HG03045 (cell line): ENCODE results near the gene TLR2.

Experiments
- ATAC-seq: cut with Tn5 transposase; IDR thresholded peaks from one replicate; pipeline ENCODE4 v1.9.1; 2021; ENCODE audit warnings: mild to moderate bottlenecking, moderate library complexity; ENCODE audit not compliant: unreplicated experiment

TLR2 gene

DNA sequence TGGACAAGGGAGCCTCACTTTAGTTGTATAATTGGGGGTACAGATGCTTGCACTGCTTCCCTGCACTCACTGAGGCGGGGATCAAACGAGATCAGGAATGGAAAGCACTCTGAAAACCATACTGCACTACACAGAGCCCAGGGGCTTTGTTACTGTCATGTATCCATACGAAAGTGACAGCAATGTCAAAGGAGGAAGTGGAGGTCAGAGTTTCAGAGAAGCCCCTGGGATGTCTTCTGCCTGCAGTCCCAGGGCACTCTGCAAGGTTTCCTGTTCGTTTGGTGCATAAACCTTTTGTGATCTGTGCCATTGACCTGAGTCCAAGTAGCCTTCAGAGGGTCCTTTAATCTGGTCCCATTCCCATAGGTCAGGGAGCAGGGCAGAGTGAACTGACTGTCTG, 44.6 kb downstream of the TLR2 start:
- ATAC-seq = no peak

DNA sequence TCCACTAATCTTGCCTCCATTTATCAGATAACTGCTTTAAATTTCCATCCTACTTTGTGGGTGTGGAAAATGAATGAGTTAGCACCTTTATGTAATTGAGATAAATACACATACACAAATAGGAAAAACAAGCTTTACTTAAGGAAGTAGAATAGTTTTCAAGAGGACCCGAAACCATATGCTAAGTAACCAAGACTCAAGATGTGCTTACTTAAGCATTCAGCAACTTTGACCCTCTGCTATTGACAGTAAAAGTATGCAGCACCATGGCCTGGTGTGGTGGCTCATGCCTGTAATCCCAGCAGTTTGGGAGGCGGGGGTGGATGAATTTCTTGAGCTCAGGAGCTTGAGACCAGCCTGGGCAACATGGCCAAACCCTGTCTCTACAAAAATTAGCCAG, 45.8 kb downstream of the TLR2 start:
- no peak for ATAC-seq

DNA sequence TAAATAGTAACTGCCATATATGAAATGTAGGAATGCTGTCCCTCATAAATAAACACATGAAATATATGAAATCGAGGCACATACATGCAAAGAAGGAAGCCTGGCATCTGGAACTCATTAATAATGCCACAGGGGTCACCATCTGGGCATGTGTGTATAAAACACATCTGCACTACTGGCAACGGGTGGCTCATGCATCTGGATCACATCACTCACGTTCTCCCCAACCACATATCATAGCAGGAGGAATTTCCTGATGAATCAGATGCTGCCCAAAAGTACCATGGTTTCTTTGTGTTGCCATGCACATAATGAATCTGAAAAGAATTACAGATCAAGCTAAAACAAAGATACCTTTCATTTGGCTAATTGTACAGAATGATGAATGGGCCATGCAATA, 47.2 kb downstream of the TLR2 start:
- ATAC-seq = no peak

DNA sequence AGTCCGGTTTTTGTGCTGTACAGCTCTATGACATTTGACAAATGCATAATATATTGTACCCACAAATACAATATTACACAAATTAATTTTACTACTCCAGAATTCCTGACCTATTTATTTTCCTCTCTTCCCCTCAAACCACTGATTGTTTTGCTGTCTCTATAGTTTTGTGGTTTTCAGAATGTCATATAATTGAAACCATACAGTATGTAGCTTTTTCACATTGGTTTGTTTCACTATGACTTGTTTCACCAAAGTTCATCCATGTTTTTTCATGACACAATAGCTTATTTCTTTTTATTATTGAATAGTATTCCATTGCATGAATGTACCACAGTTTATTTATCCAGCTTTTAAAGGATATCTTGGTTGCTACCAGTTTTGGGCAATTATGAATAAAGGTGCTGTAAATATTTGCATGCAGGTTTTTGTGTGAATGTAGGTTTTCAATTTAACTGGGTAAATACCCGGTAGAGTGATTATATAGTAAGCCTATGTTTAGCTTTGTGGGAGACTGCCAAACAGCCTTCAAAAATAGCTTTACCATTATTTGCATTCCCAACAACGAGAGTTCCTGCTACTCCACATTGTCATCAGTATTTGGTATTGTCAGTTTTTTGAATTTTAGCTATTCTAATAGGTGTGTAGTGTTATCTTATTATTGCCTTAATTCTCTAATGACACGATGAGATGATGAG, 49.8 kb downstream of the TLR2 start:
- ATAC-seq = no peak

DNA sequence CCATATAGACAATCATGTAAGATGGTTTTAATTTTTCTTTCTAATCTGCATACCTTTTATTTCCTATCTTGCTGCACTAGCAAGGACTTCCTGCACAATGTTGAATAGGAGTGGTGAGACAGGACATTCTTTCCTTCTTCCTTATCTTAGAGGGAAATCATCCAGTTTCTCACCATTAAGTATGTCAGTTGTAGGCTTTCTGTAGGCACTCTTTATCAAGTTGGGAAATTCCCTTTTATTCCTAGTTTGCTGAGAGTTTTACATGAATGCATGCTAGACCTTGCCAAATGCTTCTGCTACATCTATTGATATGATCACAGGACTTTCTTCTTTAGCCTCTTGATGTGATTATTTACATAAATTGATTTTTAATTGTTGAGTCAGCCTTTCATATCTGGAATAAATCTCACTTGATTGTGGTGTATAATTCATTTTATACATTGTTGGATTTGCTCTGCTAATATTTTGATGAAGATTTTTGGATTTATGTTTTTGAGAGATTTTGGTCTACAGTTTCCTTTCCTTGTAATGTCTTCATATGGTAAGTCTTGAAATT, 51.9 kb downstream of the TLR2 start:
- ATAC-seq = no peak

DNA sequence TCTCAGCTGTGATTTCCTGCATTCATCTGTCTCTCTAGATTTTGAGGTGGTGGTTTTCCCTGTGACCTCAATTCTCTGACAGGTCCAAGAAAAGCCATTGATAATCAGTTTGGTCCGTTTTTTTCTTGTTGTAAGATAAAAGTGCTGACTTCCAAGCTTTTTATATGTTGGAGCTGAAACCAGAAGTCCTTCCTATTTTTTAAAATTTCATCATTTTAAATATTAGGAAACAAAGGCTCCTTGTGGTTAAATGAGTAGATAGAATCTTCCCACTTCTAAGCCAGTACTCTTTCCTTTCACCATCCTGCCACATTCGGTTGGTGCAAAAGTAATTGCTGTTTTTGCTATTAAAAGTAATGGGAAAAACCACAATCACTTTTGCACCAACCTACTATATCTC, 57.5 kb downstream of the TLR2 start:
- no peak for ATAC-seq

DNA sequence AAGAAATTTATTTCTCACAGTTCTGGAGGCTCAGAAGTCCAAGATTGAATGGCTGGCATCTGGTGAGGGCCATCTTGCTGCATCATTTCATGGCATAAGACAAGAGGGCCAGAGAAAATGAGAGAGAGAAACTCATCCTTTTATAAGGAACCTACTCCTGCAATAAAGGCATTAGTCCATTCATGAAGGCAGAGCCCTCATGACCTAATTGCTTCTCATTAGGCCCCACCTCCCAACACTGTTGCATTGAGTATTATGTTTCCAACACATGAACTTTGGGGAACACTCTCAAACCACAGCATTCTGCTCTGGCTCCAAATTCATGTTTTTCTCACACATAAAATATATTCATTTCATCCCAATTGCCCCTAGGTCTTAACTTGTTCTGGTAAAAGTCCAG, 61.6 kb downstream of the TLR2 start:
- no peak for ATAC-seq

DNA sequence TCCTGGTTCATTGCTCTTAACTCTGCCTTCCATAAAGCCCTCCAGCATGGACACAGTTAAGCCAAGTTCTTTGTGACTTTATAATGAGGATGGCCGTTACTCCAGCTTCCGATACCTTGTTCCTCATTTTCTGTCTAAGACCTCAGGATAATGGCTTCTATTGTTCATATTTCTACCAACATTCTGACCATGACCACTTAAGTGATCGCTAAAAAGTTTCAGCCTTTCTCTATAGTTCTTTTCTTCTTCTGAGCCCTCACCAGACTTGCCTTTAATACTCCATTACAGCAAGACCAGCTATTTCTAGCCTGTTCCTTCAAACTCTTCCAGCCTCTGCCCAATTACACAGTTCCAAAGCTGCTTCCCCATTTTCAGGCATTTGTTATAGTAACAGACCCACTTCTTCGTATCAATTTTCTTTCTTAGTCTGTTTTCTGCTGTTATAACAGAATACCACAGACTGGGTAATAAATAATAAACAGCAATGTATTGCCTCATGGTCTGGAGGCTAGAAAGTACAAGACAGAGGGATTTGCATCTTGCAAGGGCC, 63.4 kb downstream of the TLR2 start:
- no peak for ATAC-seq

DNA sequence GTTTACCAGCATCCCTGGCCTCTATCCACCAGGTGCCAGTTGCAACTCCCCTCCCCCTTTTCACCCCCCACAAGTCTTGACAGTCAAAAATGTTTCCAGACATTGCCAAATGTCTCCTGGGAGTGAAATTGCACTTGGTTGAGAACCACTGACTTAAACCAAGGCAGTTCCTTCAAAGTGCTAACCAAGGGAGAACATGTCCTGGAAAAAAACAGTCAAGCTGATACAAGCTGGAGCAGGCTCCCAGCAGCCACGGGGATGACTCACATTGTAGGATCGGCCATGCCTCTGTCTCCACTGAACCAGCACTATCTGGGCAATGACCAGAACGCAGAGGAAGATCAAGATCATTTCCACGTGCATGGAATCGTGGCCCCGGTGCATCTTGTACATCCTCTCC, 64.3 kb downstream of the TLR2 start:
- no peak for ATAC-seq

DNA sequence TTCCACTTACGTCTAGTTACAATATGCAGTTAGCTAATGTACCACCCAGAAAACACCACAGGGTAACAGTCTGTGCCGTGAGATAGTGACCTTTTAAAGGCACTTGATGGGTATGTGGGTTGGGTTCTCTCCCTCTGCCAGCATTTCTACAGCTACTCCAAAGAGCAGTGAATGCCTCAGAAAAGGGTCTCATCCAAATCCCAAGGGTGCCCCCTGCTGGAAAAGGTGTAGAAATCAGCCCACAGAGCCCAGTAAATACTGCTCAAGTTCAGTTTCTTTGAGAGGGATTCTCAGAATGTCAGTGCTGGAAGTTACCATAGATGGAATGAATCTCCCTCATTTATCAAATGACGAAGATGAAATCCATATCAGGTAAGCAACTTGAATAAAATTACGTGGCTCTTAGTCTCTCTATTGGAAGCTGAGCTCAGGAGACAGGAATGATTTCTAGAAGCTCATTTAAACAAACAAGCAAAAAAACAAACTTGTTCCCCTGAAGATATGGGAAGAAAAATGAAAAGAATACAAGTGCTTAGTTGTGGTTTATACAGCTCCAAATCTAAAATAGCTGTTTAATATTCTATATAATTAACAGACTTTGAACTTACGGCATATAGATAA, 66.2 kb downstream of the TLR2 start:
- ATAC-seq = no peak

DNA sequence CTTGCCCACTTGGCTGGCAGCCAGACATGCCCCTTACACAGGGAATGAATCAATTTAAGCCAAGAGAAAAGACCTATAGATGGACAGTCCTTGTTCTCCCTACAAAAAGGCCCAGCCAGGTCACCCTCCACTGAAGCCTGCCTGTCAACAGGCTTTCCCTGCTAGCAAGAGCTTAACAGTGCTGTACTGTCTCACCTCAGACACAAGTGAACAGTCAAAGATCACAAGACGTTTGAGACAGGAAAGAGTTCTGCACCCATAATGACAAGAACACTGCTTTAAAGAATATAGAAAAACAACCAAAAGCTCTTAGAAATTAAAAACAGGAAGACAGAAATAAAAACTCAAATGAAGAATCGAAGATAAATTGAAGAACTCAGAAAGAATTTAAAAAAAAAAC, 71.1 kb downstream of the TLR2 start:
- no peak for ATAC-seq
